ENCODE results near the gene ATP12A. TPM values are rescaled to one million over a fixed set of nuclear protein-coding genes. Genes with fewer than 3 reads are reported as not detected.

ATP12A gene
- total RNA-seq, 4 donors from 2014 or later, result not detected

- H3K9me3 ChIP-seq, result no peaks in the 10 kb centered on the region
- H3K4me3 ChIP-seq, result no peak overlapping the region
- intact Hi-C loops (cut with DNase I; ENCODE audit: low total_unique reads) (no loop called here), in situ Hi-C loops (cut with MboI; ENCODE audit: low sequenced_read_pairs in 4 of 4) (loop anchor here in 2 of 4 donors (25.0 kb wide), 1 partner anchor 311 kb away; no protein-coding TSS in a partner anchor)
- no peaks in the 10 kb centered on the region for H3K4me1 ChIP-seq
- H3K27me3 ChIP-seq, result peaks cover 5 to 28% (median 19%) of the 10 kb centered on the region in 3 donors
- no peak for DNase-seq
- no peaks in the 10 kb centered on the region for H3K36me3 ChIP-seq
- ATAC-seq, result no peak
- no peak overlapping the region for H3K27ac ChIP-seq
- TF ChIP-seq CTCF (IDR thresholded peaks at IDR 0.05 in 4 of 5, conservative IDR thresholded peaks at IDR 0.05 in 1 of 5) (no peak), POLR2A (IDR thresholded peaks at IDR 0.05) (no peak)
Measured at GRCh38 chr13:24675806-24676570, 4.2 kb upstream of the ATP12A start.

GRCh38 chr13:24678151-24678550 is 2.1 kb upstream of the ATP12A start:
- Histone ChIP-seq H3K9me3 (no peaks in the 10 kb centered on the region), H3K27ac (no peak overlapping the region), H3K4me1 (no peaks in the 10 kb centered on the region), H3K4me3 (no peak overlapping the region), H3K36me3 (no peaks in the 10 kb centered on the region), H3K27me3 (peaks cover 12 to 33% (median 26%) of the 10 kb centered on the region in 3 donors)
- in situ Hi-C loops (cut with MboI; ENCODE audit: low sequenced_read_pairs in 4 of 4), result loop anchor here in 2 of 4 donors (25.0 kb wide), 1 partner anchor 309 kb away; no protein-coding TSS in a partner anchor
- ATAC-seq, result no peak
- DNase-seq, result no peak
- TF ChIP-seq CTCF (IDR thresholded peaks at IDR 0.05 in 4 of 5, conservative IDR thresholded peaks at IDR 0.05 in 1 of 5), result no peak
- TF ChIP-seq POLR2A (IDR thresholded peaks at IDR 0.05), result no peak
- intact Hi-C loops (cut with DNase I; ENCODE audit: low total_unique reads), result no loop called here

- TF ChIP-seq POLR2A (IDR thresholded peaks at IDR 0.05), result no peak
- no peak for DNase-seq
- peaks cover 12 to 33% (median 26%) of the 10 kb centered on the region in 3 donors for H3K27me3 ChIP-seq
- no peaks in the 10 kb centered on the region for H3K36me3 ChIP-seq
- H3K9me3 ChIP-seq, result no peaks in the 10 kb centered on the region
- H3K27ac ChIP-seq, result no peak overlapping the region
- H3K4me3 ChIP-seq, result no peak overlapping the region
- intact Hi-C loops (cut with DNase I; ENCODE audit: low total_unique reads) (no loop called here), in situ Hi-C loops (cut with MboI; ENCODE audit: low sequenced_read_pairs in 4 of 4) (loop anchor here in 2 of 4 donors (25.0 kb wide), 1 partner anchor 308 kb away; no protein-coding TSS in a partner anchor)
- H3K4me1 ChIP-seq, result no peaks in the 10 kb centered on the region
- no peak for ATAC-seq
Measured at GRCh38 chr13:24679686-24680085, 522 bp upstream of the ATP12A start.

GRCh38 chr13:24680921-24681604 is 855 bp downstream of the ATP12A start:
- TF ChIP-seq CTCF (IDR thresholded peaks at IDR 0.05 in 4 of 5, conservative IDR thresholded peaks at IDR 0.05 in 1 of 5), result no peak
- no peak for TF ChIP-seq POLR2A (IDR thresholded peaks at IDR 0.05)
- peak overlapping the region in 1 of 4 donors; percentile 26 for H3K4me3 ChIP-seq
- DNase-seq (no peak), ATAC-seq (no peak)
- no peaks in the 10 kb centered on the region for H3K9me3 ChIP-seq
- peaks cover 12 to 33% (median 26%) of the 10 kb centered on the region in 3 donors for H3K27me3 ChIP-seq
- no peak overlapping the region for H3K27ac ChIP-seq
- in situ Hi-C loops (cut with MboI; ENCODE audit: low sequenced_read_pairs in 4 of 4), result loop anchor here in 2 of 4 donors (25.0 kb wide), 1 partner anchor 306 kb away; no protein-coding TSS in a partner anchor
- H3K36me3 ChIP-seq, result no peaks in the 10 kb centered on the region
- no peaks in the 10 kb centered on the region for H3K4me1 ChIP-seq
- intact Hi-C loops (cut with DNase I; ENCODE audit: low total_unique reads), result no loop called here

GRCh38 chr13:24681930-24682329 is 1.7 kb downstream of the ATP12A start:
- H3K9me3 ChIP-seq, result no peaks in the 10 kb centered on the region
- peaks cover 12 to 33% (median 22%) of the 10 kb centered on the region in 3 donors for H3K27me3 ChIP-seq
- DNase-seq (no peak), ATAC-seq (no peak)
- H3K4me3 ChIP-seq, result no peak overlapping the region
- H3K4me1 ChIP-seq, result no peaks in the 10 kb centered on the region
- H3K36me3 ChIP-seq, result no peaks in the 10 kb centered on the region
- intact Hi-C loops (cut with DNase I; ENCODE audit: low total_unique reads) (no loop called here), in situ Hi-C loops (cut with MboI; ENCODE audit: low sequenced_read_pairs in 4 of 4) (loop anchor here in 2 of 4 donors (25.0 kb wide), 1 partner anchor 305 kb away; no protein-coding TSS in a partner anchor)
- TF ChIP-seq POLR2A (IDR thresholded peaks at IDR 0.05) (no peak), CTCF (IDR thresholded peaks at IDR 0.05 in 4 of 5, conservative IDR thresholded peaks at IDR 0.05 in 1 of 5) (no peak)
- H3K27ac ChIP-seq, result no peak overlapping the region

All from gastrocnemius medialis (tissue), 4 donors.